GM12873 (cell line): ENCODE measurements around the gene FBXW7.

Experiments
- TF ChIP-seq, protein P1 (sequence below): IDR thresholded peaks from 2 replicates; pipeline ENCODE4 v1.5.1; 2012; ENCODE audit warnings: low read depth, mild to moderate bottlenecking, moderate library complexity, low read length, control low read depth; ENCODE audit not compliant: insufficient read depth; ENCODE audit errors: missing control alignments

Gene FBXW7

DNA sequence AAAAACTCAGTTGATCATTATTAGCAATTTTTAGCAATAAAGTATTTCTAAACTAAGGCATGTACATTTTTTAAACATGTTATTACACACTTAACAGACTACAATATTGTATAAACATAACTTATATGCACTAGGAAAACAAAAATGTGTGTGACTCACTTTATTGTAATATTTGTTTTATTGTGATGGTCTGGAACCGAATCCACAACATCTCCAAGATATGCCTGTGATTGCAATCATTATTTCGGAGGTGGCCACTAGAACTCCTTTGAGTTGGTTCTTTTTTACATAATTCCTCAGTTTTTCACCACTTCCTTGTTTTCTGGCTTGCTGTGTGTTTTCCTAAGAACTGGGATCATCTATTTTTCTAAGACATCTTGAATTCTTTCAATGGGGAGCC is 53.7 kb downstream of the FBXW7 start:
- TF ChIP-seq, protein P1, sequence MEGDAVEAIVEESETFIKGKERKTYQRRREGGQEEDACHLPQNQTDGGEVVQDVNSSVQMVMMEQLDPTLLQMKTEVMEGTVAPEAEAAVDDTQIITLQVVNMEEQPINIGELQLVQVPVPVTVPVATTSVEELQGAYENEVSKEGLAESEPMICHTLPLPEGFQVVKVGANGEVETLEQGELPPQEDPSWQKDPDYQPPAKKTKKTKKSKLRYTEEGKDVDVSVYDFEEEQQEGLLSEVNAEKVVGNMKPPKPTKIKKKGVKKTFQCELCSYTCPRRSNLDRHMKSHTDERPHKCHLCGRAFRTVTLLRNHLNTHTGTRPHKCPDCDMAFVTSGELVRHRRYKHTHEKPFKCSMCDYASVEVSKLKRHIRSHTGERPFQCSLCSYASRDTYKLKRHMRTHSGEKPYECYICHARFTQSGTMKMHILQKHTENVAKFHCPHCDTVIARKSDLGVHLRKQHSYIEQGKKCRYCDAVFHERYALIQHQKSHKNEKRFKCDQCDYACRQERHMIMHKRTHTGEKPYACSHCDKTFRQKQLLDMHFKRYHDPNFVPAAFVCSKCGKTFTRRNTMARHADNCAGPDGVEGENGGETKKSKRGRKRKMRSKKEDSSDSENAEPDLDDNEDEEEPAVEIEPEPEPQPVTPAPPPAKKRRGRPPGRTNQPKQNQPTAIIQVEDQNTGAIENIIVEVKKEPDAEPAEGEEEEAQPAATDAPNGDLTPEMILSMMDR: no peak

DNA sequence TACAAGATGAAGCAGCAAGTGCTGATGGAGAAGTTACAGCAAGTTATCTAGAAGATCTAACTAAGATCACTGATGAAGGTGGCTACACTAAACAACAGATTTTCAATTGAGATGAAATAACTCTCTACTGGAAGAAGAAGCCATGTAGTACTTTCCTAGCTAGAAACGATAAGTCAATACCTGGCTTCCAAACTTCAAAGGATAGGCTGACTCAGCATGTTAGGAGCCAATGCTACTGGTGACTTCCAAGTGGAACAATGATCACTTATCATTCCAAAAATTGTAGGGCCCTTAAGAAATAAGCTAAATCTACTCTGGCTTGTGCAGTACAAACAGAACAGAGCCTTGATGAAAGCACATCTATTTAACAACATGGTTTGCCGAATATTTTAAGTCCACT is 55.0 kb downstream of the FBXW7 start:
- TF ChIP-seq, protein P1: no peak

DNA sequence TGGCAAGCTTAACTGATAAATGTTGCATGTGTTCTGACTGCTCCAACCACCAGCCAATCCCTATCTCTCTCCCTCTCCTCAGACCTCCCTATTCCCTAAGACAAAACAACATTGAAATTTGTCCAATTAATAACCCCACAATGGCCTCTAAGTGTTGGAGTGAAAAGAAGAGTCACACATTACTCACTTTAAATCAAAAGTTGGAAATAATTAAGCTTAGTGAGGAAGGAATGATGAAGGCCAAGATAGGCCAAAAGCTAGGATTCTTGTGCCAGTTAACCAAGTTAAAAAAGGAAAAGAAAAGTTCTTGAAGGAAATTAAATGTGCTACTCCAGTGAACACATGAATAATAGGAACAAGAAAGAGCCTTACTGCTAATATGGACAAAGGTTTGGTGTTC is 55.6 kb downstream of the FBXW7 start:
- TF ChIP-seq, protein P1: no peak

DNA sequence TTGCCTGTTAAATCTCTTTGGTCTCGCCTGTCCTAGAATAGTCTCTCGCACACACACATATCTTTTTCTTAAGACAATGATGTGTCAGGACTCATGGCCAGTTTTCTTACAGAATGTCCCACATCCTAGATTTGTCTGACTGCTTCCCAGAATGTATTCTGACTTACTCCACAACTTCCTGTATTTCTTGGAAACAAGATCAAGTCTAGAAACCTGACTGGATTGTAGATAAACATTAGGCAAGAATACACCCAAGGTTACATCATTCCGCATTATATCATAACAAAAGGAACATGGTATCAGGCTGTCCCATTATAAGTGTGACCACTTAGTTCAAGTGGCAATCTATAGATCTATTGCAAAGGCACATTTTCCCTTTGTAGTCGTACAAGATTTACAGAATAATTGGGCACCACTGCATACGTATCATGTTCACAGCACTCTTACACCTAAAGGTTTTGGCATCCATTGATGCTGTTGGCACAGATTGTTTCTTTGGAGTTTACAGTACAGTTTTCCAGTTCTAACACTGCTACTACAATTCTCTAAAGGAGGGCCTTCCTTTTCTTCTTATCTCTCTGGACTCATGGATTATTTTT is 56.4 kb downstream of the FBXW7 start:
- TF ChIP-seq, protein P1: no peak

DNA sequence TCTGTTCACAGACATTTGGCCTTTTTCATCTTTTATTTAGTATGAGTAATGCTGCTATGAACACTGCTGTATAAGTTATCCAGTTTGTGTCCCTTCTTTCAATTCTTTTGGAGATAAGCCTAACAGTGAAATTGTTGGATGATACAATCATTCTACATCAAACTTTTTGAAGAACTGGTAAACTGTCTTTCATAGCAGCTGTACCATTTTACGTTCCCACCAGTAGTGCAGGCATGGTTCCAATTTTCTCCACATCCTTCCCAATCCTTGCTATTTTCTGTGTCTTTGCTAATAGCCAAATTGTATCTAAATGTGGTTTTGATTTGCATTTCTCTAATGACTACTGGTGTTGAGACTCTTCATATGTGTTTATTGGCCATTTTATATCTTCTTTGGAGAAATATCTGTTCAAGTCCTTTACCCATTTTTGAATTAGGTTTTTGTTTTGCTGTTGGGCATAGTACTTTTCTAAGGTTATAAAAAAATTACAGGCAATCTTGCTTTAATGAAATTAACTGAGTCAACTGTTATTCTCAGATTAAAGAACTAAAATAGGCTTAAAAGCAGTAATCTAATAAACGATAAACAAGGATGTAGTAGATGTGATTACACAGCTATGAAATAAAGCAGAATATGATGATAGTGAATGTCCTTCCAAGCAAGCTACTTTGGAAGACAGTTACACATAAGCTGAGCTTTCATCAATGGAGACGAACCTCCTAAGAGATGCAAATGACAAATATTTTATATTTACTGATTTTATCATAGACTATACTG is 57.2 kb downstream of the FBXW7 start:
- TF ChIP-seq, protein P1: no peak

DNA sequence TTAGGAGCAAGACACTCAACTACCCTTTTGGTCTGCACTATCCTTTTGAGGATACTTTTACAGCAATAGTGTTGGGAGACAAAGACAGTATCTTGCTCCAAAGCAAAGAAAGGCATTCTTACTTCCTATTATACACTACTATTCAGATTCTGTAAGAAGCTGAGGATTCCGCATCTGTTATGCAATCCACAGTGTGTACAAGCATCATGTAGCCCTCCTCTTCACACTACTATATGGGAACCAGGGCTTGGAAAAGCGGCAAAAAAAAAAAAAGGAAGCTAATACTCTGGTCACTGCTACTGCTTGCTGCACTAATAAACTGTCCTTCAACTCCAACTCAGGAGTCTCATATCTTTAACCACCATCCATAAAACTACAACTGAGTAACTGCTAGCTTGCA is 59.1 kb downstream of the FBXW7 start:
- TF ChIP-seq, protein P1: no peak

DNA sequence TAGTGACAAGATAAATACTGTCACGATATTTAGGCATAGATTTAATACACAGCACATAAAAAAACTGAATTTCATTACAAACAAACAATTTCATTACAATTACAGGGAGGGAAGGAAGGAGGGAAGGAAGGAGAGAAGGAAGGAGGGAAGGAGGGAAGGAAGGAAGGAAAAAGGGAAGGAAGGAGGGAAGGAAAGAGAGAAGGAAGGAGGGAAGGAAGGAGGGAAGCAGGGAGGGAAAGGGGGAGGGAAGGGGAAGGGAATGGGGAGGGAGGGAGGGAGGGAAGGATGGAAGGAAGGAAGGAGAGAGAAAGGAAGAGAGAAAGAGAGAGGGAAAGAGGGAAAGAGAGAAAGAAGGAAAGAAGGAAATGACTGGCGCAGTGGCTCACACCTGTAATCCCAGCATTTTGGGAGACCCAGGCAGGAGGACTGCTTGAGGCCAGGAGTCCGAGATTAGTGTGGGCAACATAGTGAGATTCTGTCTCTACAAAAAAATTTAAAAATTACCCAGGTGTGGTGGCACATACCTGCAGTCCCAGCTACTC is 64.6 kb downstream of the FBXW7 start:
- TF ChIP-seq, protein P1: no peak
